ENCODE measurements around the gene WDR6. TPM values are rescaled to one million over a fixed set of nuclear protein-coding genes. Genes with fewer than 3 reads are reported as not detected.
A peak's percentile ranks its signal among the peaks of the same experiment; 100 is the strongest.

WDR6 gene
- total and polyA plus RNA-seq, 9 of the 15 experiments (the other 6 are each of a cell fraction or from before 2014, with no cell fraction given), result 8.9 to 90.6 (median 44.7) TPM

DNA sequence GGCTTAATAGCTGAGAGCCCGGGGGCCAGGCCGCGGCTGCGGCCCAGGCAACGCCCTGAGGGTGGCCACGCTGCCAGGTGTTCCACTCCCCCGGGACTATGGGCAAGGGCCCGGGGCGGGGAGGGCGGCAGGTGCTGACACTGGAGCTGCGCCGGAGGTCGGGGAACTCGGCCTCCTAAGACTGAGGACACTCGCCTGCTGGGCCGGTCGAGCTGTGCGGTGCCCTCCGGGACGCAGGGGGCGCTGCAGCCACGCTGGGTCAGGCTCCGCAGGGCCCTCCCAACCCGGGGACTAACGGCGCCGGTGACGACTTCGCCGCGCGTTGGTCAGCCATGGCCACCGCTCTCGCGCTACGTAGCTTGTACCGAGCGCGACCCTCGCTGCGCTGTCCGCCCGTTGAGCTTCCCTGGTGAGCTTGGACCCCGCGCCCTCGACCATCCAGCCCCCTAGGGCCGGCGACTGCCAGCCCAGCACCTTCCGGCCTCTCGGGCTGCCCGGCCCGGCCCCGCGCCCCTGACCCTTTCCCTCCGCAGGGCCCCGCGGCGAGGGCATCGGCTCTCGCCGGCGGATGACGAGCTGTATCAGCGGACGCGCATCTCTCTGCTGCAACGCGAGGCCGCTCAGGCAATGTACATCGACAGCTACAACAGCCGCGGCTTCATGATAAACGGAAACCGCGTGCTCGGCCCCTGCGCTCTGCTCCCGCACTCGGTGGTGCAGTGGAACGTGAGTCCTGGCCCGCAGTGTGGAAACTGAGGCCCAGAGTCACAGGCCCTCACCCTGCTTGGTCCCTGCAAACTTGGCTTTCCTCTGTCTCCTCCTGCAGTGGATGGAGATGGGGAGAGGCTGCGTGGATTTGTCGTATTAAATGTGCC is 14.9 kb downstream of the WDR6 start, which contains the start of gene NDUFAF3 (continued):
- TF ChIP-seq HDAC3 (IDR thresholded peaks at IDR 0.05; ENCODE audit: borderline replicate concordance, partially characterized antibody), result no peak
- TF ChIP-seq, protein P1, sequence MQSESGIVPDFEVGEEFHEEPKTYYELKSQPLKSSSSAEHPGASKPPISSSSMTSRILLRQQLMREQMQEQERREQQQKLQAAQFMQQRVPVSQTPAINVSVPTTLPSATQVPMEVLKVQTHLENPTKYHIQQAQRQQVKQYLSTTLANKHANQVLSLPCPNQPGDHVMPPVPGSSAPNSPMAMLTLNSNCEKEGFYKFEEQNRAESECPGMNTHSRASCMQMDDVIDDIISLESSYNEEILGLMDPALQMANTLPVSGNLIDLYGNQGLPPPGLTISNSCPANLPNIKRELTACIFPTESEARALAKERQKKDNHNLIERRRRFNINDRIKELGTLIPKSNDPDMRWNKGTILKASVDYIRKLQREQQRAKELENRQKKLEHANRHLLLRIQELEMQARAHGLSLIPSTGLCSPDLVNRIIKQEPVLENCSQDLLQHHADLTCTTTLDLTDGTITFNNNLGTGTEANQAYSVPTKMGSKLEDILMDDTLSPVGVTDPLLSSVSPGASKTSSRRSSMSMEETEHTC (IDR thresholded peaks at IDR 0.05), result no peak
- TF ChIP-seq, protein P2, sequence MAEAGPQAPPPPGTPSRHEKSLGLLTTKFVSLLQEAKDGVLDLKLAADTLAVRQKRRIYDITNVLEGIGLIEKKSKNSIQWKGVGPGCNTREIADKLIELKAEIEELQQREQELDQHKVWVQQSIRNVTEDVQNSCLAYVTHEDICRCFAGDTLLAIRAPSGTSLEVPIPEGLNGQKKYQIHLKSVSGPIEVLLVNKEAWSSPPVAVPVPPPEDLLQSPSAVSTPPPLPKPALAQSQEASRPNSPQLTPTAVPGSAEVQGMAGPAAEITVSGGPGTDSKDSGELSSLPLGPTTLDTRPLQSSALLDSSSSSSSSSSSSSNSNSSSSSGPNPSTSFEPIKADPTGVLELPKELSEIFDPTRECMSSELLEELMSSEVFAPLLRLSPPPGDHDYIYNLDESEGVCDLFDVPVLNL (CRISPR knock-in tag; IDR thresholded peaks at IDR 0.05; ENCODE audit: low read depth), result no peak
- peak; percentile 75 for TF ChIP-seq CXXC5 (CRISPR knock-in tag; IDR thresholded peaks at IDR 0.05)
- no peak; a peak in 1 of 4 replicates for TF ChIP-seq FOXK2 (conservative IDR thresholded peaks at IDR 0.05 in 1 of 2, IDR thresholded peaks at IDR 0.05 in 1 of 2; ENCODE audit: low read depth in 2 of 2)
- peak; percentile 50 for TF ChIP-seq POLR2AphosphoS5 (IDR thresholded peaks at IDR 0.05; ENCODE audit: control insufficient read depth, insufficient read depth, low read depth, low read length)
- TF ChIP-seq CBX3 (IDR thresholded peaks at IDR 0.05; ENCODE audit: borderline replicate concordance in 1 of 2, low read length in 2 of 2), result peak in 1 of 2 experiments; percentile 59; a peak in 1 of 3 replicates
- no peak for TF ChIP-seq RFX7 (CRISPR knock-in tag; IDR thresholded peaks at IDR 0.05)
- TF ChIP-seq, protein P3, sequence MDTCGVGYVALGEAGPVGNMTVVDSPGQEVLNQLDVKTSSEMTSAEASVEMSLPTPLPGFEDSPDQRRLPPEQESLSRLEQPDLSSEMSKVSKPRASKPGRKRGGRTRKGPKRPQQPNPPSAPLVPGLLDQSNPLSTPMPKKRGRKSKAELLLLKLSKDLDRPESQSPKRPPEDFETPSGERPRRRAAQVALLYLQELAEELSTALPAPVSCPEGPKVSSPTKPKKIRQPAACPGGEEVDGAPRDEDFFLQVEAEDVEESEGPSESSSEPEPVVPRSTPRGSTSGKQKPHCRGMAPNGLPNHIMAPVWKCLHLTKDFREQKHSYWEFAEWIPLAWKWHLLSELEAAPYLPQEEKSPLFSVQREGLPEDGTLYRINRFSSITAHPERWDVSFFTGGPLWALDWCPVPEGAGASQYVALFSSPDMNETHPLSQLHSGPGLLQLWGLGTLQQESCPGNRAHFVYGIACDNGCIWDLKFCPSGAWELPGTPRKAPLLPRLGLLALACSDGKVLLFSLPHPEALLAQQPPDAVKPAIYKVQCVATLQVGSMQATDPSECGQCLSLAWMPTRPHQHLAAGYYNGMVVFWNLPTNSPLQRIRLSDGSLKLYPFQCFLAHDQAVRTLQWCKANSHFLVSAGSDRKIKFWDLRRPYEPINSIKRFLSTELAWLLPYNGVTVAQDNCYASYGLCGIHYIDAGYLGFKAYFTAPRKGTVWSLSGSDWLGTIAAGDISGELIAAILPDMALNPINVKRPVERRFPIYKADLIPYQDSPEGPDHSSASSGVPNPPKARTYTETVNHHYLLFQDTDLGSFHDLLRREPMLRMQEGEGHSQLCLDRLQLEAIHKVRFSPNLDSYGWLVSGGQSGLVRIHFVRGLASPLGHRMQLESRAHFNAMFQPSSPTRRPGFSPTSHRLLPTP (IDR thresholded peaks at IDR 0.05; ENCODE audit: borderline replicate concordance, extremely low read depth, insufficient read length), result no peak
- TF ChIP-seq ZFP1 (CRISPR knock-in tag; IDR thresholded peaks at IDR 0.05), result no peak
- TF ChIP-seq SNIP1 (IDR thresholded peaks at IDR 0.05; ENCODE audit: low read depth), result 0 out of 2 replicates have a peak, but pooled peaks have one; percentile 63
- TF ChIP-seq MAZ (CRISPR knock-in tag; conservative IDR thresholded peaks at IDR 0.05 in 1 of 2, IDR thresholded peaks at IDR 0.05 in 1 of 2), result peak in 1 of 2 experiments; percentile 58; a peak in 3 of 4 replicates
- TF ChIP-seq TBL1XR1 (IDR thresholded peaks at IDR 0.05; ENCODE audit: low read length in 2 of 2), result no peak
- TF ChIP-seq, protein P4, sequence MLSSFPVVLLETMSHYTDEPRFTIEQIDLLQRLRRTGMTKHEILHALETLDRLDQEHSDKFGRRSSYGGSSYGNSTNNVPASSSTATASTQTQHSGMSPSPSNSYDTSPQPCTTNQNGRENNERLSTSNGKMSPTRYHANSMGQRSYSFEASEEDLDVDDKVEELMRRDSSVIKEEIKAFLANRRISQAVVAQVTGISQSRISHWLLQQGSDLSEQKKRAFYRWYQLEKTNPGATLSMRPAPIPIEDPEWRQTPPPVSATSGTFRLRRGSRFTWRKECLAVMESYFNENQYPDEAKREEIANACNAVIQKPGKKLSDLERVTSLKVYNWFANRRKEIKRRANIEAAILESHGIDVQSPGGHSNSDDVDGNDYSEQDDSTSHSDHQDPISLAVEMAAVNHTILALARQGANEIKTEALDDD (IDR thresholded peaks at IDR 0.05), result no peak
- TF ChIP-seq GABPB2 (CRISPR knock-in tag; conservative IDR thresholded peaks at IDR 0.05), result no peak
- TF ChIP-seq, protein P5, sequence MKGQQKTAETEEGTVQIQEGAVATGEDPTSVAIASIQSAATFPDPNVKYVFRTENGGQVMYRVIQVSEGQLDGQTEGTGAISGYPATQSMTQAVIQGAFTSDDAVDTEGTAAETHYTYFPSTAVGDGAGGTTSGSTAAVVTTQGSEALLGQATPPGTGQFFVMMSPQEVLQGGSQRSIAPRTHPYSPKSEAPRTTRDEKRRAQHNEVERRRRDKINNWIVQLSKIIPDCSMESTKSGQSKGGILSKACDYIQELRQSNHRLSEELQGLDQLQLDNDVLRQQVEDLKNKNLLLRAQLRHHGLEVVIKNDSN (CRISPR knock-in tag; IDR thresholded peaks at IDR 0.05), result no peak; the same call in 1 of the 2 replicates
- TF ChIP-seq SP1 (CRISPR knock-in tag; IDR thresholded peaks at IDR 0.05), result peak; percentile 23; the same call in 1 of the 2 replicates
